ENCODE results near the gene PIGN. TPM values are rescaled to one million over a fixed set of nuclear protein-coding genes. Genes with fewer than 3 reads are reported as not detected.

PIGN gene
- total and polyA plus RNA-seq, 2 donors (not counting 3 experiments of a cell fraction or from before 2014, with no cell fraction given), result 13.7 to 26.1 TPM

DNA sequence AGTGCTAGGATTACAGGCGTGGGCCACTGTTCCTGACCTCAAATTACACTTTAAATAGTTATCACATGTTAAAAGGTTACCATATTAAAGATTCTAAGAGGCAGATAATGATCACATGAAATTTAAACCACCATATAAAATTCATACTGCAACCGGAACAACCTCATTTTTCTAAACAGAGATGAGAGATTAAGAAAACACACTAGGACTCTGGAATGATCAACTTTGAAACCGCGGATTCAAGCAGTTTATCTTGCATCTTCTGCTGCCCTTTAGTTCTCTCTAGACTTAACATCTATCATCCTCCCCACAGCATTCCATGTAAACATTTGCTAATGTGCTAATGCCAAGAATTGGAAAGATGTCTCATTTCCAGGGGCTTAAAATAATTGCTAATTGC lies 115.8 kb downstream of the PIGN start:
- BruUV-seq (replicated peaks), result no TSS peak
- CTCF ChIA-PET, result no interaction called here

More for the DNA sequence above, 115.8 kb downstream of the PIGN start:
- dilution Hi-C loops (cut with MboI; ENCODE audit: extremely low pct_ligation_motif_present, low sequenced_read_pairs), result no loop called here
- Histone ChIP-seq H3K27me3 (ENCODE audit: control insufficient read depth in 2 of 2, insufficient read depth in 2 of 2, low read length in 2 of 2) (no peaks in the 10 kb centered on the region), H3K9me3 (replicated peaks; ENCODE audit: control insufficient read depth, insufficient read depth, low read length) (no peaks in the 10 kb centered on the region), H3K4me1 (ENCODE audit: control insufficient read depth, extremely low read depth, insufficient read depth, low read length) (no peaks in the 10 kb centered on the region), H3K36me3 (ENCODE audit: control insufficient read depth in 2 of 2, extremely low read depth in 1 of 2, insufficient read depth in 2 of 2, low read length in 2 of 2) (no peaks in the 10 kb centered on the region), H4K20me1 (replicated peaks; ENCODE audit: control insufficient read depth, extremely low read depth, insufficient read depth, low read length) (no peaks in the 10 kb centered on the region), H2AFZ (ENCODE audit: low read depth, low read length) (no peak overlapping the region), H3K4me2 (ENCODE audit: insufficient read depth, low read length) (no peak overlapping the region), H3K27ac (ENCODE audit: insufficient read depth, low read depth, low read length) (no peak overlapping the region), H3K79me2 (ENCODE audit: control insufficient read depth, insufficient read depth, low read length) (no peaks in the 10 kb centered on the region), H3K9ac (replicated peaks; ENCODE audit: extremely low read depth, insufficient read depth, low read length) (no peak overlapping the region), H3K4me3 (replicated peaks in 1 of 3; ENCODE audit: insufficient read depth in 1 of 3, low read depth in 1 of 3, low read length in 3 of 3) (no peak overlapping the region), H3K9me1 (replicated peaks; ENCODE audit: control insufficient read depth, extremely low read depth, insufficient read depth, low read length) (no peaks in the 10 kb centered on the region)
- TF ChIP-seq, protein P1, sequence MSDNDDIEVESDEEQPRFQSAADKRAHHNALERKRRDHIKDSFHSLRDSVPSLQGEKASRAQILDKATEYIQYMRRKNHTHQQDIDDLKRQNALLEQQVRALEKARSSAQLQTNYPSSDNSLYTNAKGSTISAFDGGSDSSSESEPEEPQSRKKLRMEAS (IDR thresholded peaks at IDR 0.05; ENCODE audit: insufficient read depth, insufficient read length), result no peak
- no peak for TF ChIP-seq JUN (IDR thresholded peaks at IDR 0.05; ENCODE audit: borderline replicate concordance, insufficient read depth, insufficient read length, low read depth)
- TF ChIP-seq, protein P2, sequence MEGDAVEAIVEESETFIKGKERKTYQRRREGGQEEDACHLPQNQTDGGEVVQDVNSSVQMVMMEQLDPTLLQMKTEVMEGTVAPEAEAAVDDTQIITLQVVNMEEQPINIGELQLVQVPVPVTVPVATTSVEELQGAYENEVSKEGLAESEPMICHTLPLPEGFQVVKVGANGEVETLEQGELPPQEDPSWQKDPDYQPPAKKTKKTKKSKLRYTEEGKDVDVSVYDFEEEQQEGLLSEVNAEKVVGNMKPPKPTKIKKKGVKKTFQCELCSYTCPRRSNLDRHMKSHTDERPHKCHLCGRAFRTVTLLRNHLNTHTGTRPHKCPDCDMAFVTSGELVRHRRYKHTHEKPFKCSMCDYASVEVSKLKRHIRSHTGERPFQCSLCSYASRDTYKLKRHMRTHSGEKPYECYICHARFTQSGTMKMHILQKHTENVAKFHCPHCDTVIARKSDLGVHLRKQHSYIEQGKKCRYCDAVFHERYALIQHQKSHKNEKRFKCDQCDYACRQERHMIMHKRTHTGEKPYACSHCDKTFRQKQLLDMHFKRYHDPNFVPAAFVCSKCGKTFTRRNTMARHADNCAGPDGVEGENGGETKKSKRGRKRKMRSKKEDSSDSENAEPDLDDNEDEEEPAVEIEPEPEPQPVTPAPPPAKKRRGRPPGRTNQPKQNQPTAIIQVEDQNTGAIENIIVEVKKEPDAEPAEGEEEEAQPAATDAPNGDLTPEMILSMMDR (IDR thresholded peaks at IDR 0.05; ENCODE audit: extremely low read depth in 1 of 2, insufficient read depth in 1 of 2, low read depth in 1 of 2, low read length in 2 of 2), result no peak
- no peak for TF ChIP-seq POLR2A (IDR thresholded peaks at IDR 0.05; ENCODE audit: low read depth, low read length)
- TF ChIP-seq MYC (IDR thresholded peaks at IDR 0.05; ENCODE audit: low read depth, low read length), result no peak
- no peak for TF ChIP-seq POLR2AphosphoS5 (IDR thresholded peaks at IDR 0.05; ENCODE audit: insufficient read depth, low read depth, low read length)
- no peak for TF ChIP-seq FOS (IDR thresholded peaks at IDR 0.05; ENCODE audit: borderline replicate concordance, insufficient read depth, low read length)
- no peak for TF ChIP-seq EZH2 (IDR thresholded peaks at IDR 0.05; ENCODE audit: borderline replicate concordance, low read depth, low read length, severe bottlenecking)
- no peak for TF ChIP-seq GATA2 (IDR thresholded peaks at IDR 0.05; ENCODE audit: insufficient read depth, insufficient read length, low read depth, low read length)
- POLR2A ChIA-PET, result no interaction called here
- intact Hi-C loops (cut with micrococcal nuclease), result no loop called here
- DNase-seq (ENCODE audit: low read depth, low spot score) (no peak), FAIRE-seq (no peak)

Measured in endothelial cell of umbilical vein (primary cell).